Activated CD8-positive, alpha-beta memory T cell treated with anti-CD3 and anti-CD28 coated beads, Interleukin-2, amount 50 U/mL, for 48 hours (primary cell): ENCODE data around the gene PALS2.

Source experiments
- DNase-seq: peaks from one replicate; pipeline ENCODE4 v3.0.0-alpha.2; 2020

PALS2 gene, protein sequence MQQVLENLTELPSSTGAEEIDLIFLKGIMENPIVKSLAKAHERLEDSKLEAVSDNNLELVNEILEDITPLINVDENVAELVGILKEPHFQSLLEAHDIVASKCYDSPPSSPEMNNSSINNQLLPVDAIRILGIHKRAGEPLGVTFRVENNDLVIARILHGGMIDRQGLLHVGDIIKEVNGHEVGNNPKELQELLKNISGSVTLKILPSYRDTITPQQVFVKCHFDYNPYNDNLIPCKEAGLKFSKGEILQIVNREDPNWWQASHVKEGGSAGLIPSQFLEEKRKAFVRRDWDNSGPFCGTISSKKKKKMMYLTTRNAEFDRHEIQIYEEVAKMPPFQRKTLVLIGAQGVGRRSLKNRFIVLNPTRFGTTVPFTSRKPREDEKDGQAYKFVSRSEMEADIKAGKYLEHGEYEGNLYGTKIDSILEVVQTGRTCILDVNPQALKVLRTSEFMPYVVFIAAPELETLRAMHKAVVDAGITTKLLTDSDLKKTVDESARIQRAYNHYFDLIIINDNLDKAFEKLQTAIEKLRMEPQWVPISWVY

DNA sequence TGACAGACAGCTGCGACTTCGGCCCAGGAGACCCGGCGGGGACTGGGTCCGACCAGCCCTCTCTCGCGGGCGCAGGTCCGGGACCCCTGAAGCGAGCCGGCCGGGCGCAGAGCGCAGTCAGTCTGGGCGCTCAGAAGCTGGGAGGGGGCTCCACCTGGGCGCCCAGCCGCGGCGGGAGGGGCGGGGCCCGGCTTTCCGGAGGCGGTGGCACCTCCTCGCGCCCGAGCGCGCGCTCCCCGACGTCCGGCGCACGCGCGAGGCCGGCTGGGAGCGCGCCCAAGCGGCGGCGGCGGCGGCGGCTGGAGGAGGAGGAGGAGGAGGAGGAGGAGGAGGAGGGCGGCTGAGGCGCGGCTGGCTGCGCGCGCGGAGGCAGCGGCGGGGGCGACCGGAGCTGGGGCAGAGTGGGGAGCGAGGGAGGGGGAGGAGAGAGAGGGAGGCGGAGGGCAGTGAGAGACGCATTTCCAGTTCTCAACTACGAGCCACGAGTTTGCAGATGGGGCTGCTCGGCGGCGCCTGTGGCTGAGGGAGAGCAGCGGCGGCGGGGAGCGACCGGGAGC is at the start of gene PALS2:
TSS of gene PALS2 (plus strand) at position 456 of the 557 bp plus-strand sequence. CDS start 50,216 bp downstream, outside the sequence.
- DNase-seq = peak; percentile 87

DNA sequence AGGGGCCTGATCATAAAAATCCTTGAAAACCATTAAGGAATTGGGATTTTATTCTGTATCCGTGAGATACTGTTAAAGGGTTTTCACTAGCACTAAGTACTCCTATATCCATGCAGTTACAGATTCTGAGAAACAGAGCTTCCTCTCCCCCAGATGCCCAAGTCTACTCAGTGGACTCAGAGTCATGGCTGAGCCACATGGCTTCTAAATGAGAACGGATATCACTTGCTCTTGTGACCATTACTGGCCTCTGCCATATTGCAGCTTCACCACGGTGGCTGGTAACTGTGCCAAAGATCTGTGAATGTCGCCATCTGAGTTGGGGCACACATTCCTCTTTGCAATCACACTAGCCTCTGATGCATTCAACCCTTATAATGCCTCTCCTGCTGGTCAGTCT is 42.0 kb upstream of the PALS2 start:
- no peak for DNase-seq

DNA sequence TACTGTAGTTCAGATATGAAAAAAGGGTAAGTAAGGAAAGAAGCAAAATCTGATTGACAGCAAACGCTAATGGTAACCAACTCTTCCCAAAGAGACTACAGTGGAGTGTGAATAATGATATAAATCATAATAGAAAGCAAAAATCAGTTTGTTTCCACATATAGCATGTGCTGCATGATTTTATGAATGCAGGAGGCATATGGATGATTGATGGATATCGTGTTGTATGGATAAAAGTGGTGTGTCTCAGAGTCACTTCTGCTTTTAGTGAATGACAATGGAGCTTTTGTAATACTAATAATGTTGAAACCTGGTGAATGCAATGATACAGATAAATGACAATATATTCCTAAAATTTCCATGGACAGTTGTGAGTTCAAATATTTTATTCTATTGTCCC is 36.6 kb upstream of the PALS2 start:
- no peak for DNase-seq

DNA sequence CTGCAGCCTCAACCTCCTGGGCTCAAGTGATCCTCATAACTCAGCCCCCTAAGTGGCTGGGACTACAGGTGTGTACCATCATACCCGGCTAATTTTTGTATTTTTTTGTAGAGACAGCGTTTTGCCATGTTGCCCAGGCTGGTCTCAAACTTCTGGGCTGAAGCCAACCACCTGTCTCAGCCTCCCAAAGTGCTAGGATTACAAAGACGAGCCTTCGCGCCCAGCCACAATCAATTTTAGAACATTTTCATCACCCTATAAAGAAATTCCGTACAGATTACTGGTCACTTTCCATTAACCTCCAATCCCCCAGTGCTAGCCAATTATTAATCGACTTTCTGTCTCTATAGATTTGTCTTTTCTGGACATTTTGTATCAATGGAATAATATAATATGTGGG is 32.3 kb upstream of the PALS2 start:
- DNase-seq = no peak

DNA sequence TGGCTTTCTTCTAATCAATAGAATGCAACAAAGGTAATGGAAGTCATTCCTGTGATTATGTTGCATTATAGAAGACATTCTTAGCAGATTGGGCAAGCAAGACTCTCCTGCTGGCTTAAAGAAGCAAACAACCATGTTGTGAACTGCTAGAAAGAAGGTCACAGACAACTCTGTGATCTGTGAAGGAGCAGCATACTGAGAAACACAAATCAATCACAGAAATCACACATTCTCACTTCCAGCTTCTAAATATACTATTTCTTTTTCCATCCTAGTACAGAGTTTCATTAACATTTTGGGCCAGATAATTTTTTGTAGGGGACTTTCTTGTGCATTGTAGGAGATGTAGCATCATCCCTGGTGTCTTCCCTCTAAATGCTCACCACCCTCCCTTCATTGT is 28.0 kb upstream of the PALS2 start:
- DNase-seq = no peak

DNA sequence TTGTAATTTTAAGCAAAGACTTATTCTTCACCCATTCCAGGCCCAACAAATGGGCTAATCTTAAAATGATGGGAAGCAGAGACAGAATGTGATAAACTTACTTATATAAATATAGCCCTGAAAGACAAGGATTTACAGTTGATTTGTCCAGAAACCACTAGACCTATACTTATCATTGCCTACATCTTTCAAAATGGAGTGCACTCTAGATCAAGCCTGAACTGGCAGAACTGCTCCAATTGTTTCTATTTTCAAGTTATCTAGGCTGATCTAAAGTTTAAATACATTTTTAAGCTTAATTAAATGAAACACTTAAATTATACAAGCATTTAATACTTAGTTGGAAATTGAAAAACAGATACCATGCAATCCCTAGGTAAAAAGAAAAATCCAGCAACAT is 24.9 kb upstream of the PALS2 start:
- DNase-seq = no peak

DNA sequence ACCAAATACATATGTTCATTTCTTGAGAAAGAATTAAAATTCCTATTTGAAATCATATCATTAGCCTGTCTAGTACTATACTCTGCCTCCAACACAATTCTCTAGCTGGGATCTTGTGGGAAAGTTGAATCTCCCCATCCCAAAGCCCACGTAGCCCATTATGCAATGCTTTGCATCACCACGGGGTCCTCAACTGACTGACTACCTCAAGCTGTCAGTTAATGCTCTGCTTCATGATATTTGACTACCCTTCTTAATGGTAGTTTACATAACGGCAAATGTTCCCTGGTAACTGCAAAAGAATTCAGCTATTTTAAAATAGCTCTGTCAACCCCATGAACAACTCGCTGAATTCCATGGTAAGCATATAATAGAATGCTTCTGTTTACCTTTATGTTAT is 23.3 kb upstream of the PALS2 start:
- DNase-seq = no peak

DNA sequence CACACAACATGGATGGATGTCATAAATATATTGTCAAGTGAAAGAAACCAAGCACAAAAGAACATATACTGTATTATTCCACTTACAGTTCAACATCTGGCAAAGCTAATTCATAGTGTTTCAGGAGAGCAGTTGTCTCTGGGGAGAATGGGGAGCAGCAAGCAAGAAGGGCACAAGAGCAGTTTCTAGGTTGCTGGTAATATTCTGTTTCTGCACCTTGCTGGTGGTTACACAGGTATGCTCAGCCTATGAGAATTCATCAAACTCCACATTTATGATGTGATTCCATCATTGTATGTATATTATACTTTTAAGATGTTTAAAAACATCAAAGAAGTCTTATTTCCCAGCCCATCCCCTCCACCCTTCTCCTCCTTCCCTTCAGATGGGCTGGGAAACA is 18.1 kb upstream of the PALS2 start:
- no peak for DNase-seq

DNA sequence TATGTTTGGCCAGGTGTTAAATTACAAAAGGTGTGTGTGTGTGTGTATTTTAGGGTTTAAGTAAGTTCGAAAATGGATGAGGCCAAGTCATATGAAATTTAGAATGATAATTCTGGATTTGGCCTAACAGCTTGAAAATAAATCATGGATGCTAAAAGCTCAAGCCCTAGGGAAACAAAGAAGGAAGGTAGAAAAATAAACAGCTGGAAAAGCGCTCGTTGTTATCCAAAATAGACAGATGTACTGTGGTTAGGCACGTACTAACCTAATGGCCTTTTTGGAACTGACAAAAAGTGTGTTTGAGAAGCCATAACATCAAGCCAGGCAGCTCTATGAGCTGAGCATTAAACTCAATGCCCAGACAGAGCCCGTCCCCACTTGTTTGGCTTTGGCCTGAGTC is 17.5 kb upstream of the PALS2 start:
- DNase-seq = no peak

DNA sequence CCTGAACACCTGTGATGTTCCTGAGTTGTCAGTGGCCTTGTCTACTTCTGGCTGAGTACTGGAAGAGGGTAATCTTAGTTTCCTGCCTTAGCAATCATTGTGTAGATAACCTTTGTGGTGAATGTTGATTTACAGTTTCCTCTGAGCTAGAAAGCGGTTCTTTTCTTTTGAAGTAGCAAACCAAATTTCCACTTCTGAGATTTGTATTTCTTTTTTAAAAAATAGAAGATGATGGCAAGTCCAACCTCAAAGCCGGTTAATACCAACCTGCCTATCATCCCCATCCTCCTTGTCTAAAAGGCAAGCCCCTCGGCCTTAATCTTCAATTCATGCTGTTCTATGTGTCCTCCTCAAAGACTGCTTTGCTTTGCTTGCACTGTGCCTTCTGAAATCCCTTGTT is 12.5 kb upstream of the PALS2 start:
- no peak for DNase-seq

DNA sequence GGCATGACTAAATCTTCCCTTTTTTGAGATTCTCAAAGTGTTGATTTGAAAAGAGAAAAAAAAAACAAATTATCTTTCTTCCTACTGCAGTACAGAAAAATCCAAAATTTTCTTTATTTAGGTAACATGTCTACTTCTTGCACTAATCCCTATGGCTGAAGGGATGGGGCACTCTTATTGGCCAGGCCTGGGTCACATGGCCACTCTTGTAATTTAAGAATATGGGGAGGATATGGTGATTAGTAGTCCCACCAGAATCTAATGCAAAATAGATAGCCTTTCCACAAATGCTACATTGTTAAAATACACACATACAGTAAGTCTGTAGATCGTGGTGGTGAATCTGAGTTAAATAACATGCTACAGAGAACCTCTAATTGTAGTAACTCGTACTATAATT is 7.0 kb upstream of the PALS2 start:
- DNase-seq = no peak

DNA sequence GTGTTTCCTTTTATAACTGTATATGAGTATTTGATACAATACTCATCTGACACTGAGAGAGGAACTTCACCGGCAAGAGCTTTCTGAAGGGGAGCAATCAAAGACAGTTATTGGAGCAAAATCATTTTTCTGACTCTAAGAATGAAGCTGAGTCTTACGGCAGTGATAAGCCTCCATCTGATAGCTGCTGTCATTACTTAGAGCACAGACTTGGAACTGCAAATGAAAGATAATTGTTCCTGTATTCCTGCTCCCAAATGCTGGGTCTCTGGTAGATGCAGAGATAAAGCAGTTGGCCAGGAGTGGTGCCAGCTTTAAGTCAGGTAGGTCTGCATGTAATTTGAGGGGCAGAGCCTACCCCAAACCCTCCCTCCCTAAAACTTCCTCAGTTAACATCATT is 2.3 kb upstream of the PALS2 start:
- no peak for DNase-seq

DNA sequence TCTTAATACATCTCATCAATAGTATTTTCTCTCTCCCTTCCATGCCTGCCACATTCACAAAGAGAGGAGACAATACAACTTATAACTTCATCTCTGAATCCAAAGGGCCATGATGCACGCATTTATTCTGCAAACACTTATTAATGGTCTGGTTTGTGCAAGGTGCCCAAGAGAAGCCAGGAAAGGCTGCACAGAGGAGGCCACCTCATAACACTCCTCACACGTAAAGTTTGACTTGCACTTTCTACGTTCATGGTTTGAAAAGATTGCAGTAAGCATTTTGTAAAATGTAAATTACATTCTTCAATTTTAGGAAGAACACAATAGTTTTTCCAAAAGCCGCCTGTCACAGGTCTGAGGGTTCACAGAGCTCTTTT is 1.2 kb upstream of the PALS2 start:
- no peak for DNase-seq

DNA sequence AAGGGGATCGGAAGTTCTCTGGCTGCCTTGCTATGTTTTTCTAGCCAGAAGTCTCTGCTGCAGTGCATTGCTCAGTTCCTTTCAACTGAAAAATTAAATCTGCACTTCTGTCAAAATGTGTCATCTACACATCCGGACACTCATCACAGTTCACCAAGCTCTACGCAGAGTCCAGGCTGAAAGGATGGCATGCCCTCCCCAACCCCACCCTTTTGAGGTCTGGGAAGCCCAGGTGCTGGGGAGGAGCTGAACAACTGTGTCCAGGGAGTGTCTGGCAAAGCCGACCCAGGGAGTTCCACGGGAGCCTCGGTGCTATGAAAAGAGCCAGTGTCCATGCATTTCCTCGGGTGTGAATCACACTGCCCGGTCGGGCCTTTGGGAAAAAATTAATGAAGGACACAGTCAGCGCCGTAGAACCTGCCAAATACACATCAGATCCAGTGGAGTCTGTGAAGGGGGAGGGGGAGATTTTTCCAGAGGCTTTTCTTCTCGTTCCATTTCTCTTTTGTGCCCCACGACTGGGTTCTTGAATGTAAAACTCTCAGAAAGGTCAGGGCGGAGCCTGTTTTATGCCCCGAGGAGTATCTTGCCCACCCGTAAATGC is 757 bp upstream of the PALS2 start:
- DNase-seq = peak; percentile 61

DNA sequence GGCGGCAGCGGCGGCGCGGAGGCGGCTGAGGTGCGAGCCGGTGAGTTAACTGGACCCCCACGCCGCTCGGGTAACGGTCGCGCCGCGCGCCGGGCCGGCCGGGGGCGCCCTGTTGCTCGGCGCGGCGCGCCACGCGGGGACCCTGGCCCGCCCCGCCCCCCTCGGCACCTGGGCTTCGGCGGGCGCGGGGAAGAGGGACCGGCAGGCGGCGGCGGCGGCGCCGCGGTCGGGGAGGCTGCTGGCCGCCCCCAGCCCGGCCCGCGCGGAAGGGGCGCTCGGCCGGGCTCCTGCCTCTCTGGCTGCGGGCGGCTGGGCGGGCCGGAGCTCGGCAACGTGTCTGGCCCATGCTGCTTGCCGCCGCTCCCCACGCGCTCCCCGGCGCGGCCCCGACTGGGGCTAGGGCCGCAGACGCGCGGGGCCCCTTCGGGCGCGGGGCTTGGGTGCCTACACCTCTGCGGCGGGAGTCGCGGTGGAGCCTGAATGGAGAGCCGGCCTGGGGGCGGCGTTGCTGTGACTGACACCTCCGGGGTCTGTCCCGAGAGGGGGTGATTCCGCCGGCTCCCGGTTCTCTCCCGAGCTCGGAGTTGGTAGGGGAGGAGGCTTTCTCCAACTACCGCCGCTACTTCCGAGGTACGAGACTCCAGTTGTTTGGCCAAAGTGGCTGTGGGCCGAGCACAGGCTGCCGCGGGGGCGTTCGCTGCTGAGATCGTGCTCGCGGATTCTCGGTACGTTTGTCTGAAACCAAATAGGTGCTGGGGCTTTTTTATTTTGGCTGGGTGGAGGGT is 494 bp downstream of the PALS2 start:
- peak; percentile 75 for DNase-seq

DNA sequence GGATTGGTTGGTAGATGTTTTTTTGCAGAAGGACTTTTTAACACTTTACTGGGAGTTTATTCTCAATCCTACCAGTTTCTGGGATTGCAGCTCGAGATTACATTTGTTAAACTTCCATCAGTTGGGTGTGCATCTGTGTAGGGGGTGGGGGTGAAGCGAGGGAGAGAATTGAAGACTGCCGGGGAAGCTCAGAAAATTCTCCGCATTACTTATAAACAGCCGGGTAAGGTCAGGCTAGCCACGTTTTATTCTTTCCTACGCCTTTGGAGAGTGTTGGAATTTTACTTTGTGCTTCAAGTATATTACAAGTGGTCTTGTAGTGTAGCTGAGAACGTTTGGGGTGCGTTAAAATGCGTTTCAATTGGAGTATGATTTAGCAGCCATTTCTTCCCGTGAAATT is 1.1 kb downstream of the PALS2 start:
- DNase-seq = no peak

DNA sequence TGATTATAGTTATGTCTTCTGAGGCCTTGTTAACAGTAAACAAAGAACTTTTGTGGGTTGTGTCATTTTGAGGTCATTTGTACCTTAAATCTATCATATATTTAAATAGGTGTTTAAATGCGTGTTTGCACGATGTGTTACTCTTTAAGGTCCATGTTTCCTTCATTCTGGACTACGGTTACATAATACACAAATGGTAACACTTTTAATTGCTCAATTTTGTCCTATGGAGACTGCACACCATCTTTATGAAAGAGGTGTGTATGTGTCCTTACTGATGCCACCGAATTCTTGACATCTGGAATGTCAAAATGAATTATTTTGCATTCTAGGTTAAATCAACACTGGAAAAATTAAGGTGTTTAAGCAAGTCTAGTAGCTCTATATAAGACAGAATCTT is 1.7 kb downstream of the PALS2 start:
- no peak for DNase-seq

DNA sequence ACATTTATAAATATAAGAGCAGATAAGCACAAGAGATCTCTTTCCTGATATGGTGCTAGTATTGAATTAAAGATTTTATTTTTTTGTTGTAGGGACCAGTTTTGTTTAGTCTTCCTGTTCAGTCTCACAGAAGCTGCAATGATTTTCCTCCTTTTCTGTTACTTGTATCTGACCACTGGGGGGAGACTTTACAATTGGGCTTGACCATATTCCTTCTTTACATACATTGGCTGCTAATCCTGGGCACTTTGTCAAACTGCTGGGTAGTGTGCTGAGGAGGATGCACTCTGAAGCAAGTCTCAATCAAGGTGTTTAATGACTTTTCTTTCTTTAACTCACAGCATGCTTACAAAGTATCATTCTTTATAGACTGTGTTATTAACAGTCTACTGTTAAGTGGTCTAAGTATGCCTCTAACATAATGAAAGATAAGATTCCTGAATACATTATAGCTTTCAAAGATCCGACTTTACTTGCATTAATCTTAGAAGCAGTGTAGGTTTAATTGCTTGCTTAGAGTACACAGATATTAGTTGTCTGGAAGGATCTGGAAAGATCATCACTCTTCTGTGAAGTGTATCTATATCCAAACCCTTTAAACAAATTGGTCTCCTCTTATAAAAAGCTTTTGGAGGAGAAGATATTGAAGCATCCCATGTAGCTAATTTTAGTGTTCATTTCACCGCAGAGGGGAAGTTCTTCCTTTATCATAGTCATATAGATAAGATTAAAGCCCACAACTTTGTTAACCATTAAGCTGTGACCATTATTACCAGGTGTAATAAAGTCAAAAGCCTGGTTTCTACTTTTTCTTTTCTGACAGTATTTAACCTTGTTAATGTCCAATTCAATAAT is 3.1 kb downstream of the PALS2 start:
- DNase-seq = no peak

DNA sequence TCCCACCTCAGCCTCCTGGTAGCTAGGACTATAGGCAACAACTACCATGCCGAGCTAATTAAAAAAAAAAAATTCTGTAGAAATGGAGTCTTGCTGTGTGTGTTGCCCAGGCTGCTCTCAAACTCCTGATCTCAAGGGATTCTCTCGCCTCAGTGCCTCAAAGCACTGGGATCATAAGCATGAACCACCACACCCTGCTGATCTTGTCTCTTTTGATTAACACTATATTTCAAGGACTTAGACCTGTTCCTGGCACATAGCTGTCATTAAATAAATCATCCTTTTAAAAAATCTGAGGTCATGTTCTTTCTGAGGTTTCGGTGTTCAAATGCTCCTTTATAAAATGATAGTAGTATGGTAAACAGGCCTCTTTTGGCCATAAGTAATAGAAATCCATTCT is 4.8 kb downstream of the PALS2 start:
- no peak for DNase-seq

DNA sequence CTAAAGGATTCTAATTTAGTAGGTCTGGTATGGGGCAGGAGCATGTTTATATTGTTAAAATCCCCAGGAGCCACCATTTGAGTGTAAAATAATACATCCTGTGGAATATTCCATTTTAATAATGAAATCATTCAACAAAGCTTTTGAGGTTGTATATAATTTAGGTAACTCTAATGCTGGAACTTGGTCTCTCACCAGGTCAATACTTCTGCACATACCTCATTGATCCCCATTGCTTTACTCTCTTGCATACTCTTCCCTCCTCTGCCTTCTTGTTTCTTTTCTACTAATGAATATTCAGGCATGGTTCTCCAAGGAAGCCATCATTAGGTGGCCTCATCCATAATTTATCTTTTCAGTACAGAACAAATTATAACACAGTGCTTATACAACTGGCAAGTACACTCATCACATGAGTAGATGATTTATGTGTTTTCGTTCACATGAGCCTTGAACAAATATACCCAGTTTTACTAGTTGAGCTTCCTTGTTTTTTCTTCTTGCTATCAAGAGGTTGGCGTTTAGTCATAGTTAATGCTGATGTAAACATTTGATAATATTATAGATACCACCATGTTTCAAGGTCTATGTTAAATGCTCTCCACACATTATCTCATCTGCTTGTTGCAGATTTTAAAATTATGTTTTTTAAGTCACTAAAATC is 7.2 kb downstream of the PALS2 start:
- DNase-seq = no peak

DNA sequence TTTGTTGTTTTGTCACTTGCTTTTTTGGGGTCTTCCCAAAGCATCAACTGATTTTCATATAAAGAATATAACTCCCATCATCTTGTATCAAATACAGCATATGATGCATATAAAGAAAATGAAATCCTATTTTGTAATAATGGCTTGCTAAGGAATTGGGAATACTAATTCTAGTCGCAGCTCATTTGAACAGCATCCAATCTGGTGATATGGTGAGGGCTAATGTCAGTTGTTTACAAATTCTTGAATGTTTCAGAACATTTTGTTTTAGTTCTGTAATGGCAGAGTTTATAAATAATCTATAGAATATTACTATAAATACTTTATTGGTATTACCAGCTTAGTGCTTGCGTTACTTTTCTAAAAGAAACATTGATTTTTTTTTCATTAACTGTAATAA is 8.9 kb downstream of the PALS2 start:
- DNase-seq = no peak

DNA sequence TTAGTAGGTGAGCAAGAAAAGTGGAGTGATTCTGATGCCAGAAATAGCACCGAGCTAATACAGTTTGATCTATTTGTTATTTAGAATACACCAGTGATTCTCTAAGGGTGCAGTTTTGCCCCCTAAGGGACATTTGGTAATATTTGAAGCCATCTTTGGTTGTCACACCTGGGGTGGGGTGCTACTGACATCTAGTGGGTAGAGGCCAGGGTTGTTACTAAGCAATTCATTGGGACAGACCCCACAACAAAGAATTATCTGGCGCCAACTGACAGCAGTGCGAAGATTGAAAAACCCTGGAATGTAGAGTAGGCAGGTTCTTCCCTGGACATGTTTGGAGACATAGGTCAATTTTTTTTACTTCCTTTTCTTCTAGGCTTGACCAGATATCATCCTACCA is 14.6 kb downstream of the PALS2 start:
- DNase-seq = no peak
